HL-60 (cell line): ENCODE measurements around the gene SERPINA9.

Source experiments
- DNase-seq, 2 experiments: peaks; one replicate each; pipeline ENCODE4 v3.0.0-alpha.2; 2010 to 2020; ENCODE audit warnings: low read depth in 1 of 2, low spot score in 1 of 2
- H3K27ac ChIP-seq: fragments of 250-450 bp; sonication (Bioruptor Pico); replicated peaks from 2 replicates; pipeline ENCODE4 v1.5.1; 2020; ENCODE audit warnings: mild to moderate bottlenecking, moderate library complexity
- H3K27me3 ChIP-seq: fragments of 250-450 bp; sonication (Bioruptor Pico); 2 replicates; pipeline ENCODE4 v1.5.1; 2021; ENCODE audit warnings: mild to moderate bottlenecking, moderate library complexity; ENCODE audit not compliant: insufficient read depth, poor library complexity, severe bottlenecking
- H3K4me3 ChIP-seq: replicated peaks from 2 replicates; pipeline ENCODE4 v1.5.1; 2011; ENCODE audit warnings: mild to moderate bottlenecking, control low read depth, low read length; ENCODE audit not compliant: insufficient read depth
- CTCF ChIP-seq: IDR thresholded peaks from one replicate; pipeline ENCODE4 v1.5.1; 2011; ENCODE audit warnings: low read length, control low read depth, inconsistent platforms; ENCODE audit not compliant: insufficient read depth
- GABPA ChIP-seq: IDR thresholded peaks from 2 replicates; pipeline ENCODE4 v1.6.1; 2012; ENCODE audit warnings: low read depth
- POLR2AphosphoS5 ChIP-seq: IDR thresholded peaks from 2 replicates; pipeline ENCODE4 v1.6.1; 2012; ENCODE audit warnings: low read depth
- REST ChIP-seq: IDR thresholded peaks from 2 replicates; pipeline ENCODE4 v1.6.1; 2012; ENCODE audit warnings: low read depth; ENCODE audit not compliant: insufficient replicate concordance
- SPI1 ChIP-seq: IDR thresholded peaks from 2 replicates; pipeline ENCODE4 v1.6.1; 2012; ENCODE audit warnings: low read depth, mild to moderate bottlenecking, borderline replicate concordance

Gene SERPINA9

GRCh38 chr14:94465042-94465441 lies 11.0 kb downstream of the SERPINA9 start:
- TF ChIP-seq REST (no peak), SPI1 (no peak), POLR2AphosphoS5 (no peak), GABPA (no peak), CTCF (no peak)
- no peak overlapping the region for H3K27ac ChIP-seq
- no peak for DNase-seq
- H3K27me3 ChIP-seq: no peaks in the 10 kb centered on the region
- H3K4me3 ChIP-seq: no peak overlapping the region

GRCh38 chr14:94464290-94464689 lies 11.7 kb downstream of the SERPINA9 start:
- Histone ChIP-seq H3K4me3 (no peak overlapping the region), H3K27ac (no peak overlapping the region), H3K27me3 (no peaks in the 10 kb centered on the region)
- DNase-seq: no peak
- no peak for TF ChIP-seq SPI1
- TF ChIP-seq POLR2AphosphoS5: no peak
- TF ChIP-seq CTCF: no peak
- TF ChIP-seq GABPA: no peak
- no peak for TF ChIP-seq REST

- no peaks in the 10 kb centered on the region for H3K27me3 ChIP-seq
- H3K27ac ChIP-seq: no peak overlapping the region
- H3K4me3 ChIP-seq: no peak overlapping the region
- no peak for TF ChIP-seq SPI1
- no peak for TF ChIP-seq CTCF
- TF ChIP-seq POLR2AphosphoS5: no peak
- no peak for TF ChIP-seq GABPA
- TF ChIP-seq REST: no peak
- DNase-seq: no peak
Measured at GRCh38 chr14:94462763-94463572, 13.0 kb downstream of the SERPINA9 start.
